ENCODE measurements around the gene ZNF45. TPM values are rescaled to one million over a fixed set of nuclear protein-coding genes. Genes with fewer than 3 reads are reported as not detected.

ZNF45 gene
- 5.7 TPM for polyA plus RNA-seq (2012; ENCODE audit: insufficient read depth, insufficient read length, low read depth)

DNA sequence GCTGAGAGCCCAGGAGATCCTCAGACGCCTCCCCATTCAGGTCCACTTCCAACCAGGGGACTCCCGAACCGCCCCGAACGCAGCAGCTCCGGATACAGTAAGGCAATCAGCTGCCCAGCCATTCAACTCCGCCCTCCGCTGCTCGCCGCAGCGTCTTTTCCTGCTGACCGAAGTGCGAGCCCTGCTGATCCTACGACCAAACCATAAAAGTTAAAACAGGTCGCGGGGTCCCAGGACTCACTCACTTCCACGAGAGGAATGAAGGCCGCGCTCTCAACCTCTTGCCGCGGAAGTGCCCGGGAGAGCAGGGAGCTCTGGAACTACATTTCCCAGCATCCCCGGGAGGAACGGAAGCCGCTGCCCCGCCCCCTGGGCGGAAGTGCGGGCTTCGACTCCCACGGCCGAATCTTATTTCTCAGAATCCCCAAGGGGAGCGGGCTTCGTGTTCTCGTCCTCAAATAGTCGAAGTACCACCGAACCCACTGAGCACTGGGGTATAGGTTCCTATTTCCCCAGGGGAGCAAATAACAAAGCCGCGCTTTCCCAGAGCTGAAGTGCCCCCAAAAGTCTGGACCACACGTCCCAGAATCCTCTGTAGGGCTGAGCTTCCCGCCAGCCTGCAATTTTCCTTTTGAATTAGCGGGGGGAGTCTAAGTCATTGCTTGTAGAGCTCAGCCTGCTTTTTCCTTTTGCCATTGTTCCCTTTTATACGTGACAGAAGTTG, at the start of gene ZNF45:
ZNF45 (minus strand) TSS at position 298 of the 724 bp plus-strand sequence. CDS start 13,097 bp downstream, outside the sequence.
- Histone ChIP-seq H3K4me3 (ENCODE audit: low read depth, low read length) (peak within 1 kb of the TSS; percentile 82), H3K36me3 (peaks cover 15% of the 10 kb centered on the region), H3K4me1 (no peaks in the 10 kb centered on the region), H3K9me3 (no peaks in the 10 kb centered on the region), H3K27me3 (no peaks in the 10 kb centered on the region)
- TF ChIP-seq, protein P1, sequence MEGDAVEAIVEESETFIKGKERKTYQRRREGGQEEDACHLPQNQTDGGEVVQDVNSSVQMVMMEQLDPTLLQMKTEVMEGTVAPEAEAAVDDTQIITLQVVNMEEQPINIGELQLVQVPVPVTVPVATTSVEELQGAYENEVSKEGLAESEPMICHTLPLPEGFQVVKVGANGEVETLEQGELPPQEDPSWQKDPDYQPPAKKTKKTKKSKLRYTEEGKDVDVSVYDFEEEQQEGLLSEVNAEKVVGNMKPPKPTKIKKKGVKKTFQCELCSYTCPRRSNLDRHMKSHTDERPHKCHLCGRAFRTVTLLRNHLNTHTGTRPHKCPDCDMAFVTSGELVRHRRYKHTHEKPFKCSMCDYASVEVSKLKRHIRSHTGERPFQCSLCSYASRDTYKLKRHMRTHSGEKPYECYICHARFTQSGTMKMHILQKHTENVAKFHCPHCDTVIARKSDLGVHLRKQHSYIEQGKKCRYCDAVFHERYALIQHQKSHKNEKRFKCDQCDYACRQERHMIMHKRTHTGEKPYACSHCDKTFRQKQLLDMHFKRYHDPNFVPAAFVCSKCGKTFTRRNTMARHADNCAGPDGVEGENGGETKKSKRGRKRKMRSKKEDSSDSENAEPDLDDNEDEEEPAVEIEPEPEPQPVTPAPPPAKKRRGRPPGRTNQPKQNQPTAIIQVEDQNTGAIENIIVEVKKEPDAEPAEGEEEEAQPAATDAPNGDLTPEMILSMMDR (IDR thresholded peaks at IDR 0.05; ENCODE audit: low read depth, low read length), result no peak
- peak; percentile 90 for DNase-seq

DNA sequence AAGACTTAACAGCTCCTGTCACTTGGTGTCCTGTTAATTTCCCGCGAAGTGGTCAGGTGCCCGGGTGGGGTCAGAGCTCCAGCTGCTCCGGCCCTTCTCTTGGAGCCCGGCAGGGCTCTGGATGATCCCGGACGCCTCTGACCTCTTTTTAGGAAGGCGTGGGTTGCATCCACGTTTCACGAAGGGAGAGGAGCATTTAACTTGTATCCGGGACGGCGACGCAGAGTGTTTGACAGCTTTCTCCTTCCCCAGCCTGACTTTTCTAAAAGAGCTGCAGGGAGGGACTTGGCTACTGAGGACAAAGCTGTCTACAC, 49.6 kb upstream of the ZNF45 start:
- Histone ChIP-seq H3K4me3 (ENCODE audit: low read depth, low read length) (peak overlapping the region; percentile 67), H3K9me3 (no peaks in the 10 kb centered on the region), H3K4me1 (no peaks in the 10 kb centered on the region), H3K27me3 (no peaks in the 10 kb centered on the region), H3K36me3 (no peaks in the 10 kb centered on the region)
- TF ChIP-seq, protein P1 (IDR thresholded peaks at IDR 0.05; ENCODE audit: low read depth, low read length), result no peak
- no peak for DNase-seq

DNA sequence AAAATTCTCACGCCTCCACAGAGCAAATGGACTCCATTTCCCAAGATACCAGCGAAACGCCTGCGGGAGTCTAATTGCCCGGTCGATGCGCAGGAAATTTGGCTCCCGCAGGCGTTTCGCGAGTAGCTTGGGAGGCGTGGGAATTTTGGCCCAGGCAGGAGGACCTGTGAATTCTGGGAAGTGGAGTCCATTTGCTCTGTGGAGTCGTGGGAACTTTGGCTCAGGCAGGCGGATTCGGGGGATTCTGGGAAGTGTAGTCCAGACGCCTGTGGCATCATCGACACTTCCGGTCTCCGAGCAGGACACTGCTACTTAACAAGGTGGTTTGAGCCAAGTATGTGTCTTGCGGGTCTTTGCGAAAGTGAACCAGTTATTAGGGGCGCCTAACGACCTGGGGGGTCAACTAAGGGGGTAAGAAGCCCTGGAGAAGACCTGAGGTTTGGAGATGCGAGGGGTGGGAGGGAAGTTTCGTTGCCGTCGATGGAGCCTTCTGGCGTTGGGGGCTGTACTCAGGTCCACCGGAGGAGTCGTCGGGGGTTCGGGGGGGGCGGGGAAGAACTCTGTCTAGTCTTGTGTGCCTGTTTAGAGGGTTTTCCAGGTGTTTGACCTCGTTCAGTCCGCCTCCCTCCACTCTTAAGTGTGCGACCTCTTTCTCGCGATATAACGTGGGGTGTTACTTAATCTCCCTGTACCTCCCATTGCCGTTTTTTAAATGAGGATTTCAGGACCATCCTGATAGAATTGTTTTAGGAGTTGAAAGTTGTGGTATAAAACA, 49.0 kb upstream of the ZNF45 start, which contains the start of gene ZNF155:
ZNF155 (plus strand) TSS at position 277 of the 775 bp plus-strand sequence. CDS start 4,356 bp downstream, outside the sequence.
- peak within 1 kb of the TSS; percentile 67 for H3K4me3 ChIP-seq (ENCODE audit: low read depth, low read length)

DNA sequence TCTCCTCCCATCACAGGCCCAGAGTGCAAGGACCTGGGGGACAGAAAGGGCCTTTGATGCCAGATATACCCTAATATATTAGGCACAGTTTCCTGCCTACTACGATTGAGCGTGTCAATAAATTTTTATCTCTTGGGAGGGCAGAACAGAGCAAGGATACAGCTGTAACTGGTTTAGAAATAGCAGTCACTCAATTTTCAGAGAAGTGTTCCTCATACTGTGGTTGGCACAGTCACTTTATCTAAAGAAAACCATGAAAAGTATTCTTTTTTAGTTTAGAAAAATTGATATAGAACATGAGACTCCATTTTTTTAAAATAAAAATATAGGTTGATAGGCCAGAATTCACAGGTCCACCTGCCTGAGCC, 48.4 kb upstream of the ZNF45 start:
- H3K9me3 ChIP-seq, result no peaks in the 10 kb centered on the region
- peak overlapping the region; percentile 67 for H3K4me3 ChIP-seq (ENCODE audit: low read depth, low read length)
- TF ChIP-seq, protein P1 (IDR thresholded peaks at IDR 0.05; ENCODE audit: low read depth, low read length), result no peak
- H3K27me3 ChIP-seq, result no peaks in the 10 kb centered on the region
- H3K36me3 ChIP-seq, result no peaks in the 10 kb centered on the region
- no peak for DNase-seq
- H3K4me1 ChIP-seq, result no peaks in the 10 kb centered on the region

More for the DNA sequence above, 49.0 kb upstream of the ZNF45 start, which contains the start of gene ZNF155:
- no peaks in the 10 kb centered on the region for H3K27me3 ChIP-seq
- no peaks in the 10 kb centered on the region for H3K9me3 ChIP-seq
- H3K4me1 ChIP-seq, result no peaks in the 10 kb centered on the region
- DNase-seq, result peak; percentile 92
- H3K36me3 ChIP-seq, result no peaks in the 10 kb centered on the region
- TF ChIP-seq, protein P1 (IDR thresholded peaks at IDR 0.05; ENCODE audit: low read depth, low read length), result no peak

DNA sequence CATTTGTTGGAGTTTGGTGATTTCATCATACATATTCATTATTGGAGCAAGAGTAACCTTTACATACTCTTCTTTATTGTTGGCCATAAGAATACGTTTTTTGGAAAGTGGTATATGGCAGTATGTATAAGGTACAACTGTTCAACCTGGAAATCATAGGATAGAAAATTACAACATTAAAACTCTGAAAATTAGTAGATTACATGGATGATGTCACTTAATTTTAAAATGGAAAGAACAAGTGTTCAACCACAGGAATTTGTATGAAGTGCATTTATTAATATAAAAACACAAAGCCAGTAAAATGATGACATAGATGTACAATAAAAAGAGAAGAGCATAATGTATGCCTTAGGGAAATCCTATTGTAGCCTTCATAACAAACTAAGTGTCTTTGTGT, 41.6 kb upstream of the ZNF45 start:
- Histone ChIP-seq H3K4me3 (ENCODE audit: low read depth, low read length) (no peak overlapping the region), H3K4me1 (no peaks in the 10 kb centered on the region), H3K27me3 (no peaks in the 10 kb centered on the region), H3K36me3 (no peaks in the 10 kb centered on the region), H3K9me3 (no peaks in the 10 kb centered on the region; the same call in 1 of the 2 replicates)
- TF ChIP-seq, protein P1 (IDR thresholded peaks at IDR 0.05; ENCODE audit: low read depth, low read length), result no peak
- DNase-seq, result no peak
